Kidney epithelial cell (primary cell): ENCODE measurements around the gene MARCHF3. TPM values are rescaled to one million over a fixed set of nuclear protein-coding genes. Genes with fewer than 3 reads are reported as not detected.

Source experiments
- DNase-seq: peaks from one replicate; pipeline ENCODE4 v3.0.0-alpha.2; 2010; ENCODE audit warnings: low read depth
- H3K27me3 ChIP-seq: 2 replicates; pipeline ENCODE4 v1.6.0; 2011; ENCODE audit warnings: low read length; ENCODE audit not compliant: control insufficient read depth, insufficient read depth
- H3K36me3 ChIP-seq: 2 replicates; pipeline ENCODE4 v1.5.1; 2011; ENCODE audit warnings: low read length; ENCODE audit not compliant: control insufficient read depth, insufficient read depth
- H3K4me3 ChIP-seq: 2 replicates; pipeline ENCODE4 v1.5.1; 2011; ENCODE audit warnings: low read depth, mild to moderate bottlenecking, control low read depth, low read length
- total RNA-seq: library from RNA; depleted of rRNA; stranded (reverse); fragments of >200 nt; gene quantifications from 2 replicates; pipeline ENCODE4 v1.2.3, GENCODE V29; 2015
- TF ChIP-seq, protein P1 (sequence below): IDR thresholded peaks from 2 replicates; pipeline ENCODE4 v1.5.1; 2011; ENCODE audit warnings: mild to moderate bottlenecking, moderate library complexity, low read length, control low read depth, inconsistent platforms; ENCODE audit not compliant: insufficient read depth, poor library complexity, severe bottlenecking

The MARCHF3 gene
- total RNA-seq, 1 donor from 2014 or later, result 0.46 TPM

GRCh38 chr5:126851501-126852011, 178.8 kb downstream of the MARCHF3 start:
- no peak for DNase-seq
- Histone ChIP-seq H3K36me3 (no peaks in the 10 kb centered on the region), H3K4me3 (no peak overlapping the region), H3K27me3 (no peaks in the 10 kb centered on the region)
- TF ChIP-seq, protein P1, sequence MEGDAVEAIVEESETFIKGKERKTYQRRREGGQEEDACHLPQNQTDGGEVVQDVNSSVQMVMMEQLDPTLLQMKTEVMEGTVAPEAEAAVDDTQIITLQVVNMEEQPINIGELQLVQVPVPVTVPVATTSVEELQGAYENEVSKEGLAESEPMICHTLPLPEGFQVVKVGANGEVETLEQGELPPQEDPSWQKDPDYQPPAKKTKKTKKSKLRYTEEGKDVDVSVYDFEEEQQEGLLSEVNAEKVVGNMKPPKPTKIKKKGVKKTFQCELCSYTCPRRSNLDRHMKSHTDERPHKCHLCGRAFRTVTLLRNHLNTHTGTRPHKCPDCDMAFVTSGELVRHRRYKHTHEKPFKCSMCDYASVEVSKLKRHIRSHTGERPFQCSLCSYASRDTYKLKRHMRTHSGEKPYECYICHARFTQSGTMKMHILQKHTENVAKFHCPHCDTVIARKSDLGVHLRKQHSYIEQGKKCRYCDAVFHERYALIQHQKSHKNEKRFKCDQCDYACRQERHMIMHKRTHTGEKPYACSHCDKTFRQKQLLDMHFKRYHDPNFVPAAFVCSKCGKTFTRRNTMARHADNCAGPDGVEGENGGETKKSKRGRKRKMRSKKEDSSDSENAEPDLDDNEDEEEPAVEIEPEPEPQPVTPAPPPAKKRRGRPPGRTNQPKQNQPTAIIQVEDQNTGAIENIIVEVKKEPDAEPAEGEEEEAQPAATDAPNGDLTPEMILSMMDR, result no peak

DNA sequence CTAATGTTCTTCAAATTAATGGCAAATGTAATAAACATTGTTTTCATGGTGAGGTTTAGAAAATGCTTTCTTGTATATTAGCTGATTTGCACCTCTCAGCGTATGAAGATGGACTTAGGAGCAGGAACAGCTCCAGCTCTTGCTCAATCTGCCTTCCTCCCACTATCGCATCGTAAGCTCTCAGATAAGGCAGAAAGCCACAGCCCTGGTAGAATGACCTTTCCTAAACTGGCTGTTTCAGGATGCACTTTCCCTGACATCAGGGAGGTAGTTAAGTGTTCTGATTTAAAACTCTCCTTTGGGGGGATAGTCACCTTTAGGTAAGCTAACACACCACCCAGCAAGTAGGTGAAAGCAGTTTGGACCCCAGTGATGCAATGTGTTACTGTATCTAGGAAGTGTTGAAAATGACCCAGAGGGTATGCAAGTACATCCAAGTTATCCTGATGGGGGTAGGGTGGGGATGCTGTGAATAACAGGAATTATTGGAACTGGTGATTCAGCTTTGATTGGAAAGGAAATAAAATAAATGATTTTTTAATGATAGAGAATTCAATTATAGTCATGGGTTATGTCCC, 181.2 kb downstream of the MARCHF3 start:
- TF ChIP-seq, protein P1, result no peak
- DNase-seq, result no peak

DNA sequence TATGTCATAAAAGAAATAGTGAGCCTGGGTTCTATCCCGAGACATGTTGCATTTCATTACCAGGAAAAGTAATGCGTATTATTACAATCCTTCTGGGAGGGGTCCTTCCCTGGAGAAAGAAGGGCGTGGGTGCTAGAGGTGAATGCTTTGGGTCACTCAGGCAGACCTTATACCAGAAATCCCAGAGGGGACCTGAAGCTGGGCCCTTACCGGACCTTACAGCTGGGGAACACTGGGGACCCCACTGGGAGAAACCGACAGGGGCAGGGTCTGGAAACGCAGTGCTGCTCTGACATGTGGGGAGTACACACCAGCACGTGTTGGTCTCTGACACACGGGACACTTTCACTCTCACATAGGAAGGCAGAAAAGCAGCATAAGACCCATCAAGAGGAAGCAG, 182.1 kb downstream of the MARCHF3 start:
- Histone ChIP-seq H3K27me3 (no peaks in the 10 kb centered on the region), H3K4me3 (no peak overlapping the region), H3K36me3 (no peaks in the 10 kb centered on the region)
- TF ChIP-seq, protein P1, result no peak
- no peak for DNase-seq

More for the DNA sequence above, 181.2 kb downstream of the MARCHF3 start:
- Histone ChIP-seq H3K36me3 (no peaks in the 10 kb centered on the region), H3K4me3 (no peak overlapping the region), H3K27me3 (no peaks in the 10 kb centered on the region)

GRCh38 chr5:126847826-126848251, 182.5 kb downstream of the MARCHF3 start:
- no peak for DNase-seq
- Histone ChIP-seq H3K4me3 (no peak overlapping the region), H3K27me3 (no peaks in the 10 kb centered on the region), H3K36me3 (no peaks in the 10 kb centered on the region)
- TF ChIP-seq, protein P1, result no peak

DNA sequence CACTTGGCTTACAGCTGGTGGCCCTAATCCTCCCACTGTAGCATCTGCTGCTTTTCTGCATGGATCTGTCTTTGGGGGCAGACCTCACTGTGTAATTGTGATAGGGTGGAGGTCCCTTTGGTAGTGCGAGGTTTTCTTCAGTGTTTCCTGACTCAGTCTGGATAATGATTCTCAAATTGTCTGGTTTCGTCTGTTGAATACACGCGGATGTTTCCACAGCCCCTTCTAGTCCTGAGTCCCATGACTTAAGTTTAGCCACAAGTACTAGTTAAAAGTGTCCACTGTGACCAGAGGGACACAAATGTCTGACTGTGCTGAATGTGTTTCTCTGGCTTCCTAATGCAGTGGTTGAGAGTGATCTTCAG, 182.9 kb downstream of the MARCHF3 start:
- H3K27me3 ChIP-seq, result no peaks in the 10 kb centered on the region
- no peaks in the 10 kb centered on the region for H3K36me3 ChIP-seq
- TF ChIP-seq, protein P1, result no peak
- H3K4me3 ChIP-seq, result no peak overlapping the region
- DNase-seq, result no peak
